Testis (tissue), 2 donors: ENCODE measurements around the gene CHCHD10.

ENCODE experiments used
- POLR2A ChIP-seq: fragments of 450-650 bp; IDR thresholded peaks from one replicate; pipeline ENCODE4 v1.6.1; 2017; ENCODE audit warnings: antibody characterized with exemption, mild to moderate bottlenecking, moderate library complexity
- TF ChIP-seq, protein P1 (sequence below), 3 experiments: fragments of 450-650 bp in 2 of 3; fragments of 200-600 bp in 1 of 3; sonication (generic) in 1 of 3; IDR thresholded peaks; one replicate each; pipeline ENCODE4 v1.5.1; 2016 to 2019; ENCODE audit warnings: antibody characterized with exemption in 3 of 3, mild to moderate bottlenecking in 2 of 3, moderate library complexity in 1 of 3

- TF ChIP-seq, protein P1, sequence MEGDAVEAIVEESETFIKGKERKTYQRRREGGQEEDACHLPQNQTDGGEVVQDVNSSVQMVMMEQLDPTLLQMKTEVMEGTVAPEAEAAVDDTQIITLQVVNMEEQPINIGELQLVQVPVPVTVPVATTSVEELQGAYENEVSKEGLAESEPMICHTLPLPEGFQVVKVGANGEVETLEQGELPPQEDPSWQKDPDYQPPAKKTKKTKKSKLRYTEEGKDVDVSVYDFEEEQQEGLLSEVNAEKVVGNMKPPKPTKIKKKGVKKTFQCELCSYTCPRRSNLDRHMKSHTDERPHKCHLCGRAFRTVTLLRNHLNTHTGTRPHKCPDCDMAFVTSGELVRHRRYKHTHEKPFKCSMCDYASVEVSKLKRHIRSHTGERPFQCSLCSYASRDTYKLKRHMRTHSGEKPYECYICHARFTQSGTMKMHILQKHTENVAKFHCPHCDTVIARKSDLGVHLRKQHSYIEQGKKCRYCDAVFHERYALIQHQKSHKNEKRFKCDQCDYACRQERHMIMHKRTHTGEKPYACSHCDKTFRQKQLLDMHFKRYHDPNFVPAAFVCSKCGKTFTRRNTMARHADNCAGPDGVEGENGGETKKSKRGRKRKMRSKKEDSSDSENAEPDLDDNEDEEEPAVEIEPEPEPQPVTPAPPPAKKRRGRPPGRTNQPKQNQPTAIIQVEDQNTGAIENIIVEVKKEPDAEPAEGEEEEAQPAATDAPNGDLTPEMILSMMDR (IDR thresholded peaks at IDR 0.05), result no peak
- no peak for TF ChIP-seq POLR2A
Observed at GRCh38 chr22:23773483-23774113, 5.8 kb upstream of the CHCHD10 start.
